ENCODE results near the gene RGL3. TPM values are rescaled to one million over a fixed set of nuclear protein-coding genes. Genes with fewer than 3 reads are reported as not detected.

The RGL3 gene
- polyA plus RNA-seq, 1 of the 3 experiments (the other 2 are of a cell fraction), result 13.3 TPM

DNA sequence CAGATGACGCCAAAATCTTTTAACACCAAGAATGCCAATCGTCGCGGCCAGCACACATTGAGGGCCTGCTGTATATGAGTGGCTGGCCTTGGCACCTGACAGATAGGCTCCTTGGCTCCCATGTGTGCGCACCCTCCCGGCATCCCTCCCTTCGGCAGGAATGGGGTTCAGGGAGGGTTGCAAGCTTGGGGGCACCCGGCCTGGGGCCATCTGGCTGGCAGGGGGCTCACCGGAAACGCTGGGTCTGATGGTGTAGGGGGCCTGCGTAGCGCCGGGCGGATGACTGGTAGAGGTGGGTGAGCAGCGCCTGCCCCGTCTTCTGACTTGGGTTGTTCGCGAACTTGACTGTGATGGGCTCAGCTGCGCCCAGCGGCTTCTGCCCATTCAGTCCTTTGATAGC is 38.7 kb upstream of the RGL3 start:
- H3K9ac ChIP-seq, result no peak overlapping the region
- no peaks in the 10 kb centered on the region for H3K9me2 ChIP-seq
- H3K4me1 ChIP-seq (ENCODE audit: control insufficient read depth in 1 of 2, insufficient read depth in 2 of 2, low read depth in 1 of 2, low read length in 1 of 2), result no peaks in the 10 kb centered on the region
- no peaks in the 10 kb centered on the region for H3K27me3 ChIP-seq (ENCODE audit: insufficient read depth)
- no peak overlapping the region for H3K4me2 ChIP-seq
- WGBS (ENCODE audit: low lambda C conversion rate), result 82% methylated on average over 17 of the region's 20 CpGs
- H3K79me2 ChIP-seq (ENCODE audit: insufficient read depth), result no peaks in the 10 kb centered on the region
- TF ChIP-seq TCF12 (IDR thresholded peaks at IDR 0.05) (no peak), MXI1 (IDR thresholded peaks at IDR 0.05; ENCODE audit: low read depth, low read length) (no peak), GATA2 (CRISPR knock-in tag; IDR thresholded peaks at IDR 0.05) (no peak), GABPA (IDR thresholded peaks at IDR 0.05; ENCODE audit: low read depth) (no peak), RAD21 (IDR thresholded peaks at IDR 0.05; ENCODE audit: low read length) (no peak), ELF1 (IDR thresholded peaks at IDR 0.05) (no peak), TAF1 (IDR thresholded peaks at IDR 0.05; ENCODE audit: borderline replicate concordance, low read depth, low read length) (no peak), FOXJ3 (CRISPR knock-in tag; IDR thresholded peaks at IDR 0.05) (no peak), EZH2phosphoT487 (IDR thresholded peaks at IDR 0.05; ENCODE audit: borderline replicate concordance, low read depth) (no peak)
- TF ChIP-seq, protein P1, sequence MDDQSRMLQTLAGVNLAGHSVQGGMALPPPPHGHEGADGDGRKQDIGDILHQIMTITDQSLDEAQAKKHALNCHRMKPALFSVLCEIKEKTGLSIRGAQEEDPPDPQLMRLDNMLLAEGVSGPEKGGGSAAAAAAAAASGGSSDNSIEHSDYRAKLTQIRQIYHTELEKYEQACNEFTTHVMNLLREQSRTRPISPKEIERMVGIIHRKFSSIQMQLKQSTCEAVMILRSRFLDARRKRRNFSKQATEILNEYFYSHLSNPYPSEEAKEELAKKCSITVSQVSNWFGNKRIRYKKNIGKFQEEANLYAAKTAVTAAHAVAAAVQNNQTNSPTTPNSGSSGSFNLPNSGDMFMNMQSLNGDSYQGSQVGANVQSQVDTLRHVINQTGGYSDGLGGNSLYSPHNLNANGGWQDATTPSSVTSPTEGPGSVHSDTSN (IDR thresholded peaks at IDR 0.05), result no peak
- TF ChIP-seq, protein P2, sequence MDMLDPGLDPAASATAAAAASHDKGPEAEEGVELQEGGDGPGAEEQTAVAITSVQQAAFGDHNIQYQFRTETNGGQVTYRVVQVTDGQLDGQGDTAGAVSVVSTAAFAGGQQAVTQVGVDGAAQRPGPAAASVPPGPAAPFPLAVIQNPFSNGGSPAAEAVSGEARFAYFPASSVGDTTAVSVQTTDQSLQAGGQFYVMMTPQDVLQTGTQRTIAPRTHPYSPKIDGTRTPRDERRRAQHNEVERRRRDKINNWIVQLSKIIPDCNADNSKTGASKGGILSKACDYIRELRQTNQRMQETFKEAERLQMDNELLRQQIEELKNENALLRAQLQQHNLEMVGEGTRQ (IDR thresholded peaks at IDR 0.05; ENCODE audit: borderline replicate concordance, low read depth, low read length), result no peak
- H3K36me3 ChIP-seq (replicated peaks in 1 of 2; ENCODE audit: control insufficient read depth in 1 of 2, insufficient read depth in 2 of 2, low read length in 1 of 2), result no peaks in the 10 kb centered on the region
- DNase-seq, result no peak
- no peaks in the 10 kb centered on the region for H3F3A ChIP-seq (replicated peaks; ENCODE audit: insufficient read depth)
- CTCF ChIA-PET, result interaction anchor here (1.2 to 3.6 kb wide), 5 partner anchors 10 to 75 kb away, joined by 3 to 22 read pairs (median 6); no protein-coding TSS in a partner anchor
- no peaks in the 10 kb centered on the region for H4K20me1 ChIP-seq (ENCODE audit: insufficient read depth)
- no peak overlapping the region for H2AFZ ChIP-seq (ENCODE audit: low read depth)
- no peak overlapping the region for H3K4me3 ChIP-seq (ENCODE audit: low read depth in 2 of 2, low read length in 1 of 2)
- POLR2A ChIA-PET, result interaction anchor here (1.2 kb wide), 1 partner anchor 16 kb away, joined by 3 read pairs; no protein-coding TSS in a partner anchor
- no peak overlapping the region; a peak in 1 of 4 replicates for H3K27ac ChIP-seq (ENCODE audit: low read depth in 2 of 2, low read length in 1 of 2)
- no peaks in the 10 kb centered on the region for H3K9me3 ChIP-seq

GRCh38 chr19:11457115-11457514 is 38.0 kb upstream of the RGL3 start:
- Histone ChIP-seq H2AFZ (ENCODE audit: low read depth) (no peak overlapping the region), H3K36me3 (replicated peaks in 1 of 2; ENCODE audit: control insufficient read depth in 1 of 2, insufficient read depth in 2 of 2, low read length in 1 of 2) (no peaks in the 10 kb centered on the region), H4K20me1 (ENCODE audit: insufficient read depth) (no peaks in the 10 kb centered on the region), H3K4me3 (ENCODE audit: low read depth in 2 of 2, low read length in 1 of 2) (no peak overlapping the region), H3K9me2 (no peaks in the 10 kb centered on the region), H3K4me1 (ENCODE audit: control insufficient read depth in 1 of 2, insufficient read depth in 2 of 2, low read depth in 1 of 2, low read length in 1 of 2) (no peaks in the 10 kb centered on the region), H3K9me3 (no peaks in the 10 kb centered on the region), H3K79me2 (ENCODE audit: insufficient read depth) (no peaks in the 10 kb centered on the region), H3K27me3 (ENCODE audit: insufficient read depth) (no peaks in the 10 kb centered on the region), H3K4me2 (no peak overlapping the region), H3F3A (replicated peaks; ENCODE audit: insufficient read depth) (no peaks in the 10 kb centered on the region), H3K9ac (no peak overlapping the region), H3K27ac (ENCODE audit: low read depth in 2 of 2, low read length in 1 of 2) (no peak overlapping the region)
- WGBS (ENCODE audit: low lambda C conversion rate), result 74% methylated on average over 9 of the region's 18 CpGs
- no peak for TF ChIP-seq YY1 (IDR thresholded peaks at IDR 0.05; ENCODE audit: low read depth)
- TF ChIP-seq, protein P3, sequence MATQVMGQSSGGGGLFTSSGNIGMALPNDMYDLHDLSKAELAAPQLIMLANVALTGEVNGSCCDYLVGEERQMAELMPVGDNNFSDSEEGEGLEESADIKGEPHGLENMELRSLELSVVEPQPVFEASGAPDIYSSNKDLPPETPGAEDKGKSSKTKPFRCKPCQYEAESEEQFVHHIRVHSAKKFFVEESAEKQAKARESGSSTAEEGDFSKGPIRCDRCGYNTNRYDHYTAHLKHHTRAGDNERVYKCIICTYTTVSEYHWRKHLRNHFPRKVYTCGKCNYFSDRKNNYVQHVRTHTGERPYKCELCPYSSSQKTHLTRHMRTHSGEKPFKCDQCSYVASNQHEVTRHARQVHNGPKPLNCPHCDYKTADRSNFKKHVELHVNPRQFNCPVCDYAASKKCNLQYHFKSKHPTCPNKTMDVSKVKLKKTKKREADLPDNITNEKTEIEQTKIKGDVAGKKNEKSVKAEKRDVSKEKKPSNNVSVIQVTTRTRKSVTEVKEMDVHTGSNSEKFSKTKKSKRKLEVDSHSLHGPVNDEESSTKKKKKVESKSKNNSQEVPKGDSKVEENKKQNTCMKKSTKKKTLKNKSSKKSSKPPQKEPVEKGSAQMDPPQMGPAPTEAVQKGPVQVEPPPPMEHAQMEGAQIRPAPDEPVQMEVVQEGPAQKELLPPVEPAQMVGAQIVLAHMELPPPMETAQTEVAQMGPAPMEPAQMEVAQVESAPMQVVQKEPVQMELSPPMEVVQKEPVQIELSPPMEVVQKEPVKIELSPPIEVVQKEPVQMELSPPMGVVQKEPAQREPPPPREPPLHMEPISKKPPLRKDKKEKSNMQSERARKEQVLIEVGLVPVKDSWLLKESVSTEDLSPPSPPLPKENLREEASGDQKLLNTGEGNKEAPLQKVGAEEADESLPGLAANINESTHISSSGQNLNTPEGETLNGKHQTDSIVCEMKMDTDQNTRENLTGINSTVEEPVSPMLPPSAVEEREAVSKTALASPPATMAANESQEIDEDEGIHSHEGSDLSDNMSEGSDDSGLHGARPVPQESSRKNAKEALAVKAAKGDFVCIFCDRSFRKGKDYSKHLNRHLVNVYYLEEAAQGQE (IDR thresholded peaks at IDR 0.05; ENCODE audit: low read depth, low read length), result no peak
- no peak for TF ChIP-seq GABPA (IDR thresholded peaks at IDR 0.05; ENCODE audit: low read depth)
- no peak for TF ChIP-seq FOSL2 (IDR thresholded peaks at IDR 0.05; ENCODE audit: borderline replicate concordance, low read depth)
- TF ChIP-seq FOXM1 (IDR thresholded peaks at IDR 0.05; ENCODE audit: low read depth), result no peak
- ChIA-PET CTCF (interaction anchor here (1.5 to 3.6 kb wide), 5 partner anchors 9 to 74 kb away, joined by 5 to 22 read pairs (median 6); partner anchors contain the start of genes ODAD3 and PRKCSH), POLR2A (interaction anchor here (1.2 kb wide), 1 partner anchor 16 kb away, joined by 3 read pairs; no protein-coding TSS in a partner anchor)
- DNase-seq, result peak; percentile 45
